ENCODE data around the gene P4HA2. TPM values are rescaled to one million over a fixed set of nuclear protein-coding genes. Genes with fewer than 3 reads are reported as not detected.

The P4HA2 gene
- total and polyA plus RNA-seq, 2 donors (not counting 1 experiment from before 2014, with no cell fraction given) = 184 to 553 TPM

DNA sequence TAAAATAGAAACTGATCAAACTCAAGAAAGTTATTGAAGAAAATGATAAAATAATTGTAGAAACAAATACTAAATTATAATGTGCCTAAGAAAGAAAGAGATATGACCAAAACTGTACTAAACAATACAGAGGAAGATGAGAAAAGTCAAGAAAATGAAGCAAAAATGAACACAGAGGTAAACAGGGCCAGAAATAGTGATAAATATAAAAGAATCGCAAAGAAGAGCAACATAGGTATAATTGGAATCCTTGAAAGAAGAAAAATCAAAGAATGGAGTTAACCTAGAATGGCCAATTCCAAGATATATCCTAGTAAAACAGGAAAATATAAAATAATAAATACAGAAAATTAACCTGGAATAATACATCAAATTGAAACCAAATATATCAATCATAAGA, 84.5 kb downstream of the P4HA2 start:
- Histone ChIP-seq H3K27me3 (ENCODE audit: control insufficient read depth, insufficient read depth, low read length) (no peaks in the 10 kb centered on the region), H4K20me1 (ENCODE audit: control insufficient read depth, extremely low read depth, insufficient read depth, low read length) (no peaks in the 10 kb centered on the region), H3K36me3 (ENCODE audit: control insufficient read depth, insufficient read depth, low read length) (no peaks in the 10 kb centered on the region), H3K4me3 (replicated peaks in 1 of 4; ENCODE audit: control extremely low read depth in 1 of 4, insufficient read depth in 1 of 4, low read depth in 3 of 4, low read length in 4 of 4) (no peak overlapping the region), H3K4me2 (ENCODE audit: extremely low read depth, insufficient read depth, low read length) (no peak overlapping the region), H3K27ac (ENCODE audit: insufficient read depth, low read length) (no peak overlapping the region), H3K79me2 (ENCODE audit: control insufficient read depth, insufficient read depth, low read length) (no peaks in the 10 kb centered on the region), H3K9me3 (ENCODE audit: control insufficient read depth, insufficient read depth, low read depth, low read length) (no peaks in the 10 kb centered on the region), H3K9ac (ENCODE audit: insufficient read depth, low read length) (no peak overlapping the region), H2AFZ (ENCODE audit: low read length) (no peak overlapping the region), H3K4me1 (ENCODE audit: control insufficient read depth, extremely low read depth, insufficient read depth, low read length) (no peaks in the 10 kb centered on the region)
- no peak for TF ChIP-seq EZH2 (IDR thresholded peaks at IDR 0.05; ENCODE audit: low read length, missing control alignments)
- TF ChIP-seq, protein P1, sequence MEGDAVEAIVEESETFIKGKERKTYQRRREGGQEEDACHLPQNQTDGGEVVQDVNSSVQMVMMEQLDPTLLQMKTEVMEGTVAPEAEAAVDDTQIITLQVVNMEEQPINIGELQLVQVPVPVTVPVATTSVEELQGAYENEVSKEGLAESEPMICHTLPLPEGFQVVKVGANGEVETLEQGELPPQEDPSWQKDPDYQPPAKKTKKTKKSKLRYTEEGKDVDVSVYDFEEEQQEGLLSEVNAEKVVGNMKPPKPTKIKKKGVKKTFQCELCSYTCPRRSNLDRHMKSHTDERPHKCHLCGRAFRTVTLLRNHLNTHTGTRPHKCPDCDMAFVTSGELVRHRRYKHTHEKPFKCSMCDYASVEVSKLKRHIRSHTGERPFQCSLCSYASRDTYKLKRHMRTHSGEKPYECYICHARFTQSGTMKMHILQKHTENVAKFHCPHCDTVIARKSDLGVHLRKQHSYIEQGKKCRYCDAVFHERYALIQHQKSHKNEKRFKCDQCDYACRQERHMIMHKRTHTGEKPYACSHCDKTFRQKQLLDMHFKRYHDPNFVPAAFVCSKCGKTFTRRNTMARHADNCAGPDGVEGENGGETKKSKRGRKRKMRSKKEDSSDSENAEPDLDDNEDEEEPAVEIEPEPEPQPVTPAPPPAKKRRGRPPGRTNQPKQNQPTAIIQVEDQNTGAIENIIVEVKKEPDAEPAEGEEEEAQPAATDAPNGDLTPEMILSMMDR (conservative IDR thresholded peaks at IDR 0.05 in 1 of 2, IDR thresholded peaks at IDR 0.05 in 1 of 2; ENCODE audit: low read depth in 1 of 2, low read length in 2 of 2) = no peak
- peak in 1 of 2 donors; percentile 9 for DNase-seq (ENCODE audit: low read depth in 2 of 2)

DNA sequence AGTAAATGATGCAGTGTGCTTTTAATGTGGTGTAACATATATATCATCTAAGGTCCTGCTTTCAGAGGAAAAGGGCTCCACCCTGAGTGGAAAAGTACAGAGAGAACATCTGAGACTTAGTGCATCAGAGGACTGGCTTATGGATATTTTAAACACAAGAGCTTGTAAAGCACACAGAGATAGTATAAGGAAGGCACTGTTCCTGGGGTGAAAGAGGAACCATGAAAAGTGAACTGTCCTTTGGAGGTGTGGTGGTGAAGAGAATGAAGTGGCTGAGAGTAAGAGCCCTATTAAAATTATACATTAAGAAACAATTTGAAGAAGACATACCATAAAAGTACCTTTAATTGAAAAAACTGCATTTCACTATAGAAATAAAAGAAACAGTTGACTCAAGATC, 85.2 kb downstream of the P4HA2 start:
- Histone ChIP-seq H3K27ac (ENCODE audit: insufficient read depth, low read length) (no peak overlapping the region), H3K4me2 (ENCODE audit: extremely low read depth, insufficient read depth, low read length) (no peak overlapping the region), H3K4me1 (ENCODE audit: control insufficient read depth, extremely low read depth, insufficient read depth, low read length) (no peaks in the 10 kb centered on the region), H3K9ac (ENCODE audit: insufficient read depth, low read length) (no peak overlapping the region), H3K27me3 (ENCODE audit: control insufficient read depth, insufficient read depth, low read length) (no peaks in the 10 kb centered on the region), H3K36me3 (ENCODE audit: control insufficient read depth, insufficient read depth, low read length) (no peaks in the 10 kb centered on the region), H3K9me3 (ENCODE audit: control insufficient read depth, insufficient read depth, low read depth, low read length) (no peaks in the 10 kb centered on the region), H4K20me1 (ENCODE audit: control insufficient read depth, extremely low read depth, insufficient read depth, low read length) (no peaks in the 10 kb centered on the region), H3K79me2 (ENCODE audit: control insufficient read depth, insufficient read depth, low read length) (no peaks in the 10 kb centered on the region), H2AFZ (ENCODE audit: low read length) (no peak overlapping the region), H3K4me3 (replicated peaks in 1 of 4; ENCODE audit: control extremely low read depth in 1 of 4, insufficient read depth in 1 of 4, low read depth in 3 of 4, low read length in 4 of 4) (no peak overlapping the region)
- DNase-seq (ENCODE audit: low read depth in 2 of 2) = no peak
- TF ChIP-seq, protein P1 (conservative IDR thresholded peaks at IDR 0.05 in 1 of 2, IDR thresholded peaks at IDR 0.05 in 1 of 2; ENCODE audit: low read depth in 1 of 2, low read length in 2 of 2) = no peak
- TF ChIP-seq EZH2 (IDR thresholded peaks at IDR 0.05; ENCODE audit: low read length, missing control alignments) = no peak

Other genes starting within 250 kb of the P4HA2 start
- 0.26 and 0.33 TPM in 2 replicates for gene ACSL6, start 216.2 kb downstream of the P4HA2 start, total RNA-seq
- gene ACSL6, start 216.2 kb downstream of the P4HA2 start, polyA plus RNA-seq = 0.02 and 0.08 TPM in 2 replicates
- gene IL3, start 167.2 kb downstream of the P4HA2 start, total RNA-seq = not detected in 2 replicates
- not detected in 2 replicates for gene IL3, start 167.2 kb downstream of the P4HA2 start, polyA plus RNA-seq
- gene CSF2, start 154.1 kb downstream of the P4HA2 start, total RNA-seq = 0.51 and 0.66 TPM in 2 replicates
- 0.09 and 0.71 TPM in 2 replicates for gene CSF2, start 154.1 kb downstream of the P4HA2 start, polyA plus RNA-seq
- gene PDLIM4, start 29.8 kb upstream of the P4HA2 start, total RNA-seq = 44.4 and 67.2 TPM in 2 replicates
- gene PDLIM4, start 29.8 kb upstream of the P4HA2 start, polyA plus RNA-seq = 10.7 and 41.5 TPM in 2 replicates
- gene SLC22A4, start 66.5 kb upstream of the P4HA2 start, total RNA-seq = 1.3 and 4.1 TPM in 2 replicates
- 1.1 and 3.4 TPM in 2 replicates for gene SLC22A4, start 66.5 kb upstream of the P4HA2 start, polyA plus RNA-seq
- 7.7 and 8.8 TPM in 2 replicates for gene SLC22A5, start 141.9 kb upstream of the P4HA2 start, total RNA-seq
- gene SLC22A5, start 141.9 kb upstream of the P4HA2 start, polyA plus RNA-seq = 3.4 and 8.2 TPM in 2 replicates

Measured in fibroblast of lung (primary cell).